ENCODE results near the gene SLC7A10.
"Not testable (repeated sequence)": the region's sequence is repeated elsewhere in the genome, so short reads cannot be mapped to it uniquely, and the experiment has no call there.

SLC7A10 gene

DNA sequence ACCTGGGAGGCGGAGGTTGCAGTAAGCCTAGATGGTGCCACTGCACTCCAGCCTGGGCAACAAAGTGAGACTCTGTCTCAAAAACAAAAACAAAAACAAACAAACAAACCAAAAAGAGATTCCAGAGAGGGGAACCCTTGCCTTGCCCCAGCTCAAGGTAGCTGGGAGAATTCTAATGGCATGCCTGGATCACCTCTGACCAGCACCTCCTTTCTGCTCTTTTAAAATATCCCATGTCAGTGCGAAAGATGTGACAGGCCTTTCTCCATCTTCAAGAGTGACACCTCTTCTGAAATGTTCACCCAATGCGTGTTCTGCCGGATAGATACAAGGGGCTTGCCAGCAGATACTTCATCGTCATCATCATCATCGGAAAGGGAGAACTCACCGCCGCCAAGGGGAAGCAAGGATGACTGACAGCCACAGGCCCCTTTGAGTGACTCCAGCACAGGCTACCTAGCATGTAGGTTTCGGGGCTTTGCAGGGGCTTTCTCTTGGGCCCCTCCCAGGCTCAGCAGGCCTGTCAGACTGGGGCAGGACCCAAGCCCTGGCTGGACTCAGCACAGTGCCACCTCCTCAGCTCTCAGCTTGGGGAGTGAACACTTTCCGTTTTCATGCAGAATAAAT, 50.4 kb downstream of the SLC7A10 start:
- DNase-seq (ENCODE audit: low spot score) = no peak

DNA sequence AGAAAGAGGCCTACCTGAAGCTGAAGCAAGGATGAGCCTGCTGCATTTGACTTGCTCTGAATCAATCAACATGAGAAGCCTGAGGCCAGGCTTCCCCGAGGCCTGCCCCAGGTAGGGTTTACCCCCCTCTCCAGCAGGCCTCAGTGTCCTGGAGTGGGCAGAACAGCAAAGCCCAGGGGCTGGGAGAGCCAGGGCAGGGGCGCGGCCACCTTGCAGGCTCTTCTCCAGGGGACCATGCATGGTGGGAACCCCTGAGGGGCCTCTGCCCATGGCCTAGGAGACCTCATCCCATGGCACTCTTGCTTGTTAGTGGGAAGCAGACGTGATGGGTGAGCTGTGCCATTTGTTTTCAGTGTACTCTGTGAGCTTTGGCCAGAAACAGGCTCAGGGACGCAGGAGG, 51.5 kb downstream of the SLC7A10 start:
- DNase-seq (ENCODE audit: low spot score) = no peak

DNA sequence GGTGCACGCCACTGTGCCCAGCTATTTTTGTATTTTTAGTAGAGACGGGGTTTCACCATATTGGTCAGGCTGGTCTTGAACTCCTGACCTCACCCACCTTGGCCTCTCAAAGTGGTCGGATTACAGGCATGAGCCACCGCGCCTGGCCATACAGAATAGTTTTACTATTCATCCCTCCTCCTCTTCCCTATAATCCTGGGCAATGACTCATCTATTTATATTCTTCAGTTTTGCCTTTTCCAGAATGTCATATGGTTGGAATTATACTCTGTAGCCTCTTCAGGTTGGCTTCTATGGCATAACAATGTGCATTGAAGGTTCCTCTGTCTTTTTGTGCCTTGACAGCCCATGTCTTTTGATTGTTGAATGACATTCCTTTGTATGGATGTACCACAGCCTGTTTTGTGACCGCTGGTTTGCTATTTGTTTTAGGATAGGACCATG, 53.7 kb downstream of the SLC7A10 start:
- DNase-seq (ENCODE audit: low spot score) = no peak

DNA sequence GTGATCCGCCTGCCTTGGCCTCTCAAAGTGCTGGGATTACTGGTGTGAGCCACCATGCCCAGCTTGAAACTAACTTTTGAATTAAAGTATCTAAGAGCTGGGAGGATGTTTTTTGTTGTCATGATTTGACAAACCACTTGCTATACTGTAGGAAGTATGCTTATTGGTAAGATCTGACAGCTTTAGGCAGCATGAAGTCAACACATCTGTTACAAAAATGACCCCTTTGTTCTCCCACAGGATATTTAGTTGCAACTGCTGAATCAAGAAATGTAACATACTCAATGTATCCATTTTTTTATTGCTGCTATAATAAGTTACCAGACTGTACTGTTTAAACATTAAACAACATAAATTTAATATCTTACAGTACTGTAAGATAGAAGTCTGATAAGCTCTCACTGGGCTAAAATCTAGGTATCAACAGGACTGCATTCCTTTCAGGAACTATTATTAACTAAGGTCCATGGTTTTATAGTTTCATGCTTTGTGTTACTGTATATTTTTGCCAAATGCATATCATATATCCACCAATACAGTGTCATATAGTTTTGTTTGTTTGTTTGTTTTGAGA, 54.3 kb downstream of the SLC7A10 start:
- DNase-seq (ENCODE audit: low spot score) = no peak

DNA sequence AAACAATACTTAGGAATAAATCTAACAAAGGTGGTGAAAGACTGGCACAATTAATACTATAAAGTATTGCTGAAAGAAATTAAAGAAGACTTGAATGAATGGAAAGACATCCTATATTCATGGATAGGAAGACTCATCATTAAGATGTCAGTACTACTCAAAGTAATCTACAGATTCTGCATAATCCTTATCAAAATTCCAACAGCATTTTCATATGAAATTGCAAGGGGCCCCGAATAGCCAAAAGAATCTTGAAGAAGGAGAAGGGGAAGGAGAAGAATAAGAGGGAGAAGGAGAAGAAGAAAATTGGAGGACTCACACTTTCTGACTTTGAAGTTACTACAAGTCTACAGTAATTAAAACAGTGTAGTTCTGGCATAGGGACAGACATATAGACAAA, 57.1 kb downstream of the SLC7A10 start:
- no peak for DNase-seq (ENCODE audit: low spot score)

DNA sequence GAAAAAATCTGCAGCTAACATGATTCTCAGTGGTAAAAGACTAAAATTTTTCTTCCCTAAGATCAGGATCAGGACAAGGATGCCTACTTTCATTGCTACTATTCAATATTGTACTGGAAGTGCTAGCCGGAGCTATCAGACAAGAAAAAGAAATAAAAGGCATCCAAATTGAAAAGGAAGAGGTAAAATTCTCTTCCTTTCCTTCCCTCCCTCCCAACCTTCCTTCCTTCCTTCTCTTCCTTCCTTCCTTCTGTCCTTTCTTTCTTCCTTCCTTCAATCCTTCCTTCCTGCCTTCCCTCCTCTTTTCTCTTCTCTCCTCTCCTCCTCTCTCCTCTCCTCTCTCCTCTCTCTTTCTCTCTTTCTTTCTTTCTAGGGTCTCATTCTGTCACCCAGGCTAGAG, 58.2 kb downstream of the SLC7A10 start:
- DNase-seq (ENCODE audit: low spot score) = no peak

DNA sequence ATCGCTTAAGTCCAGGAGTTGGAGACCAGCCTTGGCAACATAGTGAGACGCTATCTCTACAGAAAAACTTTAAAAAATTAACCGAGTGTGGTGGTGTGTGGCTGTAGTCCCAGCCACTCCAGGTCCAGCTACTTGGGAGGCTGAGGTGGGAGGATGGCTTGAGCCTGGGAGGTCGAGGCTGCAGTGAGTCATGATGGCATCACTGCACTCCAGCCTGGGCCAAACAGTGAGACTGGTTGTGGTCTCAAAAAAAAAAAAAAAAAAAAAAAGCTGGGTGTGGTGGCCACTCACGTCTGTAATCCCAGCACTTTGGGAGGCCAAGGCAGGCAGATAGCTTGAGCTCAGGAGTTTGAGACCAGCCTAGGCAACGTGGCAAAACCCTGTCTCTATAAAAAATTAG, 59.6 kb downstream of the SLC7A10 start:
- not testable (repeated sequence) for DNase-seq (ENCODE audit: low spot score)

DNA sequence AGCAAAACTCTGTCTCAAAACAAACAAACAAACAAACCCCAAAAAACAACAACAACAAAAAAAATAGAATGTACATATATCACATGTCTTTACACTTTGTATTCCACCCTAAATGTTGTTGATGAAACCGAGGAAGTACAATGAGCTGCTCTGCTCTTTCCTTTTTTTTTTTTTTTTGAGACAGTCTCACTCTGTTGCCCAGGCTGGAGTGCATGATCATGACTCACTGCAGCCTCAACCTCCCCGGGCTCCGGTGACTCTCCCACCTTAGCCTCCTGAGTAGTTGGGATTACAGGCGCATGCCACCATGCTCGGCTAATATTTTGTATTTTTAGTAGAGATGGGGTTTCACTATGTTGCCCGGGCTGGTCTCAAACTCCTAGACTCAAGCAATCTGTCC, 62.2 kb downstream of the SLC7A10 start:
- DNase-seq (ENCODE audit: low spot score) = no peak

DNA sequence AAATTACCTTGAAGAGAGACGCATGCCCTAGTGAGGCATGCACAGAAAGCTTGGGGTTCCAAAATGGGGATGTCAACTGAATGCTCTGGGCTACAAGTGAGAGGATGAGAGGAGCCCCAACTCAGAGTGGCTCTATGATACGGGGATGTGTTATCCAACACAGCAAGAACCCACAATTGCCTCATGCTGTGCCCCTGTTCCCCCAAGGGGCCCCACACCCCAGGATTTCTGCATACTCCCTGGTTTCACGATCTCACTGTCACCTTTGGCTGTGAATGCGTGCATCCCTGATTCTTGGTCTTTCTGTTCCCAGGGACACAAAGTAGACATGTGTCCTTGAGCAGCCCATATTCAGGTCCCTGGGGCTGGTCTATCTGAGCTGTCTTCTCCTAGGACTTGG, 64.4 kb downstream of the SLC7A10 start:
- DNase-seq (ENCODE audit: low spot score) = no peak

DNA sequence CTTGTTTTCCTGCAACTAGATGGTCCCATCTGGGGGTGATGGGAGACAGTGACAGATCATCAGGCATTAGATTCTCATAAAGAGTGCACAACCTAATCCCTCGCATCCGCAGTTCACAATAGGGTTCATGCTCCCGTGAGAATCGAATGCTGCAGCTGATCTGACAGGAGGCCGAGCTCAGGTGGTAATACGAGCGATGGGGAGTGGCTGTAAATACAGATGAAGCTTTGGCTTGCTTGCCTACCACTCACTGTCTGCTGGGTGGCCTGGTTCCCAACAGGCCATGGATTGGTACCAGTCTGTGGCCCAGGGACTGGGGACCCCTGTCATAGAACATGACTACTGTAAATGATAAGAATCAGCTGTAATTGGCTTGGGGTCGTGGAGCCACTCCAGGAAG, 65.8 kb downstream of the SLC7A10 start:
- no peak for DNase-seq (ENCODE audit: low spot score)

DNA sequence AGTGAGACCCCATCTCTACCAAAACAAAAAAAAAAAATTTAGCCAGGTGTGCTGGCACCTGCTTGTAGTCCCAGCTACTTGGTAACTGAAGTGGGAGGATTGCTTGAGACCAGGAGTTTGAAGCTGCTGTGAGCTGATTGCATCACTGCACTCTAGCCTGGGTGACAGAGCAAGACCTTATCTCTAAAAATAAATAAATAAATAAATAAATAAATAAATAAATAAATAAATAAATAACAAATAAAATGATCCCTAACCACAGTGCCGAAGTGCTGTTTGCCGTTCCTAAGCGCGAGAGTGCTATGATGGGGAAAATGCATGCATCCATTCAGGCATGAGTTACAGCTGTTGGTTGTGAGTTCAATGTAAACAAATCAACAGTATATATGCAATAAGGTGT, 66.5 kb downstream of the SLC7A10 start:
- DNase-seq (ENCODE audit: low spot score) = no peak

Data from CD4-positive, alpha-beta T cell treated with Interleukin-6 at 100 ng/mL for 8 hours (primary cell).